Measurements from ENCODE around the gene SLC27A5.
A peak's percentile ranks its signal among the peaks of the same experiment; 100 is the strongest.
"Not testable (repeated sequence)": the region's sequence is repeated elsewhere in the genome, so short reads cannot be mapped to it uniquely, and the experiment has no call there.

The SLC27A5 gene

DNA sequence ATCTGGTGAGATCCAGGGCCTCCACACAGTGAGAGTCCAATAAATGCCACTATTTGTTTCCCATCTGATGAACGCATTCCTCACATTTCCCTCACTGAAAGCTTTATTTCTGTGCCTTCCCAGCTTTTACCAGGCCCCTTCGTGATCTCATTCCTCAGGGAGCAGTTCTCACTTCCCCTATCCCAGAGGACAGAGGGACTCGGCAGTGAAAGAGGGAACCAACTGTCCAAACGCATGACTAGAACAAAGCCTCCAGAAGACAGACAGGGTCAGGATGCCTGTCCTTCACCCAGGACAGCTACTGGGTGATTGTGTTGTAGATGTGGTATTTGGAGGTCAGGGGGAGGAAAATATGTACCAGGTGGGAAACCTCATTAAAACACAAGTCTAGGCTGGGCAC lies 9.9 kb upstream of the SLC27A5 start:
- DNase-seq: no peak

- no peak for DNase-seq
Measured at GRCh38 chr19:58520257-58520599, 8.4 kb upstream of the SLC27A5 start.

GRCh38 chr19:58519355-58520256 lies 7.8 kb upstream of the SLC27A5 start, which contains the start of gene ZBTB45:
TSS of gene ZBTB45 (minus strand) at chr19:58519810. CDS start at chr19:58517673, 2,137 bp downstream.
- DNase-seq: peak; percentile 98

DNA sequence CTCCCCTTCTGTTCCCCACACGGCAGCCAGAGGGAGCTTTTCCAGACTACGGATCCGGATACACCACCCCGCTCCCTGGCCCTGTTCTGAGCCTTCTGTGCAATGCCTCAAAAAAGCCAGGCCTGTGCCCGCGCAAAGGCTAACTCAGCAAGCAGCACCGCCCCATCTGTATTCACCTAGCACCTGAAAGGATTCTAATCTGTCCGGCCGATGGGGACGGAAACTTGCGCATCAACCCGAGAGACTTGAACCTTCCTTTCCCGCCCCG lies 7.2 kb upstream of the SLC27A5 start:
- peak; percentile 85 for DNase-seq

GRCh38 chr19:58518256-58519086 lies 6.7 kb upstream of the SLC27A5 start:
- DNase-seq: no peak

GRCh38 chr19:58516964-58517833 lies 5.4 kb upstream of the SLC27A5 start:
- no peak for DNase-seq

DNA sequence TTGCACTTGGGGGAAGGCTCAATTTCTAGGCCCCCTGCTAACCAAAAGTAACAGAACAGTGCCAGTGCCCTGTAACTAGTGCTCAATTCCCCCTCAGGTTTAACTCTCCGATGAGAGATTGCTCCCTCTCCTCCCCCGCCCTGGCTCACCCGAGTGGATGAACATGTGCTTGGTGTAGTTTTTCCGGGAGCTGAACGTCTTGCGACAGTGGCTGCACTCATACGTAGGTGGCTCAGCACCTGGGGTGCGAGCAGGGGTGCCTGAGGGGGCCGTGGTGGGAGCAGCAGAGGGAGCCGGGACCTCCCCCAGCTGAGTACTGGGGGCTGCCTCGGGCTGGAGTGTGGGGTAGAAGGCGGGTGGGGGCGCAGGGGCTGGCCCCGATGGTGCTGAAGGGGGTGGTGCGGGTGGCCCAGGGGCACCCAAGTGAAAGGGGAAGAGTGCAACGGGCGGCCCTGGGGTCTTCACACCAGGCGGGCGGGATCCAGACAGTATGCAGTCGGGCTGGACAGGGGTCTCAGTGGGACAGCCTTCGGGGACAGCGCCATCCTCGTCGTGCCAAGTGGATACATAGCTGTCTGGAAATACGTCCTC lies 4.5 kb upstream of the SLC27A5 start:
- no peak for DNase-seq

GRCh38 chr19:58515259-58515658 lies 3.5 kb upstream of the SLC27A5 start:
- DNase-seq: no peak

GRCh38 chr19:58514564-58515022 lies 2.8 kb upstream of the SLC27A5 start:
- DNase-seq: no peak

GRCh38 chr19:58513694-58514563 lies 2.1 kb upstream of the SLC27A5 start:
- peak; percentile 94 for DNase-seq

GRCh38 chr19:58513213-58513693 lies 1.5 kb upstream of the SLC27A5 start:
- DNase-seq: no peak

GRCh38 chr19:58510084-58510862 lies 1.5 kb downstream of the SLC27A5 start:
- DNase-seq: no peak

GRCh38 chr19:58509731-58510083 lies 2.1 kb downstream of the SLC27A5 start:
- DNase-seq: no peak

GRCh38 chr19:58507602-58508223 lies 4.1 kb downstream of the SLC27A5 start:
- DNase-seq: not testable (repeated sequence)

GRCh38 chr19:58500242-58500641 lies 11.6 kb downstream of the SLC27A5 start:
- no peak for DNase-seq

DNA sequence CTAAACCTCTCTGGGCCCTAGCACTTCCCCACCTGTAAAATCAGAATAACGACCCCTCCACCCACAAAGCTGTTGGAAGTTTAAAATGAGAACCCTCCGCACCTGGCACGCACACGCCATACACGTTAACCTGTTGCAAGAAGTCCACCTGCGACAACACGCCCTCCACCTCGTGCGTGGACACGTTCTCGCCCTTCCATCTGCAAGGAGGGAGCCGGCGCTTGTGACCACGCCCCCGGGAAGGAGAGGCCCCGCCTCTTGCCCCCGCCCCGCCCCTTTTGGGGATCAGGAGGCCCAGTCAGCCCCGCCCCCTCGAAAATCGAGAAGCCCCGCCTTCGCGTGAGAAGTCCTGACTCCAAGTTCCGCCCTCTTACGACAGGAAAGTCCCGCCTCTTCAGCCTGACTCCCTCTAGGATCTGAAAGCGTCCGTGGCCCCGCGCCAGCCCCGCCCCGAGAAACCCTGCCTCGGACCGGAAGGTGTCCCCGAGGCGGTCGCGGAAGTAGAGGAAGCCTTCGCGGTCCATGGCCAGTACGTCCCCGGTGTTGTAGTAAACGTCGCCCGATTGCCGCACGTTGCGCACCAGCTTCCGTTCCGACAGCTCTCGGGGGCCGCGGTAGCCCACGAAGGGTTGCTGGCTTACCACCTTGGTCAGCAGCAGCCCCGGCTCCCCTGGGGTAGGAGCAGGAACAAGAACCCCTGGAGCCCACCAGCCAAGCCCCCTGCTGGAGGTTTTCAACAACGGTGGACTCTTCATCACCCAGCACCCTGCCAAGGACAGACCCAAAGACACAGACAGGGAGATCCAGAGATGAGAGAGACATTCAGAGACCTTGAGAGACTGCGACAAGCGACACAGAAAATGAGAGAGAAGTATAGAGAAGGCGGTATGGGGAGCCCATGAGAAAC lies 12.5 kb downstream of the SLC27A5 start:
- DNase-seq: peak; percentile 99

DNA sequence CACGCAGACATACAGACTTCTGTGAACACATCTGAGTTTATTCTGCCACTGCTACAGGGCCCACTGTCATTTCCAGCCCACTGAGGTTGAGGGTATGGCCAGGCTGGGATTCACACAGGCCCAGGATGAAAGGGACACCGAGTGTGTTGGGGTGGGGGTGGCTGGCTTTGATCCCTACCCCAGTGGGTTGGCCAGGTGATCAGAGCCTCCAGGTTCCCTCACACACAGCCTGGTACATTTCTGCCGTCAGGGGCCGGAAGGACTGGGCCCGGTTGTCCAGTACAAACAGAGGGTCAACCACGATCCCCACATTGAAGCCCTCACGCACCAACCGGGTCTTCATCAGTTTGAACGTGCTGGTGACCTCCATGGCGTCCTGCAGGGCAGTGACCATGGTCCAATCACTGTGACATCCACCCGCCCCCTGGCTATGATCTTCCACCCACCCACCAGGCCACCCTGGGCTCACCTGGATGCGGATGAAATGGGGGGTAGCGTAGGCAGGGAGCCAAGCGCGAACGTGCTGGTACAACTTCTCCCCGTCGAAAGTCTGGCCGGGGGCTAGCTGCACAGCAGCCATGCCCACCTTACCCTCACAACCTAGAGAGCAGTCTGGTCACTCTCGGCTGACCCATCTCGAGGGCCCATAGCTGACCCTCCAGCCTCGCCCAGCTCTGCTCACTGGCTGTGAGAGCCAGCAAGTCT lies 13.3 kb downstream of the SLC27A5 start:
- DNase-seq: peak; percentile 48

GRCh38 chr19:58497634-58498170 lies 14.1 kb downstream of the SLC27A5 start:
- DNase-seq: peak; percentile 50
